LNCaP clone FGC (cell line): ENCODE data around the gene TMEM63B.

Source experiments
- DNase-seq: peaks from one replicate; pipeline ENCODE4 v3.0.0-alpha.2; 2011; ENCODE audit warnings: low read depth
- H3K4me3 ChIP-seq: 2 replicates; pipeline ENCODE4 v1.5.1; 2011; ENCODE audit warnings: mild to moderate bottlenecking, low read depth, low read length, control low read depth
- TF ChIP-seq, protein P1 (sequence below): IDR thresholded peaks from 2 replicates; pipeline ENCODE4 v1.5.1; 2012; ENCODE audit warnings: mild to moderate bottlenecking; ENCODE audit not compliant: control insufficient read depth, insufficient read depth; ENCODE audit errors: extremely low read depth

Gene TMEM63B

DNA sequence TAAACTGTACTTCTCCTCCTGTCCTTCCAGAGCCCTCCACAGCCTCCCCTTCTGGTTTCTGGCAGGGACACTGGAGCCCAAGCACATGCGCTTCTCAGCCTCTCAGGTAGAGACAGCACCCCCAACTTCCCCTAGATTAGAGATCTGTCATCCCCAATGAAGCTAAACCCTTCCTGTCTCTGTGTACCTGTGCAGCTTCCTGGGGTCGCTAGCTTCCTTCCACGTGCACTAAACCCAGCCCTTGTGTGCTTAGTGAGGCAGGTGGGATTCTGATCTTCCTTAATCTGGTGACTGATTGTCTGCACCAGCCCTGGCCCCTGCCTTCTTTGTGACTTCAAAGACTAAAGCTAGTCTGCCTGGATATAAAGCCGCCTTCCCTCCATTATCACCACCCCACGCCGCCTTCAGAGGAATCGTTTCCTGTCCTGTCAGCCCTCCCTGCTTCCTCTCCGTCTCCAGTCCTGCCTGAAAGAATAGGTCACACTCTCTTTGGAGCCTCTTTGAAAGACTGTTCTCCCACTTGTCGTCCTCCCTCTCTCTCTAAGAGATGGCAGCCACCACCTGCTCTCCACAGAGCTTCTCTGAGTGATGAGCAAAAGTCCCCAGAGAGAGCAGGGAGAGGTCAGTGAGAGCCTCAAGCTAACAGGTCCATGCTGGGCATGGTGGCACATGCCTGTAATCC, 58.7 kb downstream of the TMEM63B start:
- no peak overlapping the region for H3K4me3 ChIP-seq
- DNase-seq = no peak
- TF ChIP-seq, protein P1, sequence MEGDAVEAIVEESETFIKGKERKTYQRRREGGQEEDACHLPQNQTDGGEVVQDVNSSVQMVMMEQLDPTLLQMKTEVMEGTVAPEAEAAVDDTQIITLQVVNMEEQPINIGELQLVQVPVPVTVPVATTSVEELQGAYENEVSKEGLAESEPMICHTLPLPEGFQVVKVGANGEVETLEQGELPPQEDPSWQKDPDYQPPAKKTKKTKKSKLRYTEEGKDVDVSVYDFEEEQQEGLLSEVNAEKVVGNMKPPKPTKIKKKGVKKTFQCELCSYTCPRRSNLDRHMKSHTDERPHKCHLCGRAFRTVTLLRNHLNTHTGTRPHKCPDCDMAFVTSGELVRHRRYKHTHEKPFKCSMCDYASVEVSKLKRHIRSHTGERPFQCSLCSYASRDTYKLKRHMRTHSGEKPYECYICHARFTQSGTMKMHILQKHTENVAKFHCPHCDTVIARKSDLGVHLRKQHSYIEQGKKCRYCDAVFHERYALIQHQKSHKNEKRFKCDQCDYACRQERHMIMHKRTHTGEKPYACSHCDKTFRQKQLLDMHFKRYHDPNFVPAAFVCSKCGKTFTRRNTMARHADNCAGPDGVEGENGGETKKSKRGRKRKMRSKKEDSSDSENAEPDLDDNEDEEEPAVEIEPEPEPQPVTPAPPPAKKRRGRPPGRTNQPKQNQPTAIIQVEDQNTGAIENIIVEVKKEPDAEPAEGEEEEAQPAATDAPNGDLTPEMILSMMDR = no peak

DNA sequence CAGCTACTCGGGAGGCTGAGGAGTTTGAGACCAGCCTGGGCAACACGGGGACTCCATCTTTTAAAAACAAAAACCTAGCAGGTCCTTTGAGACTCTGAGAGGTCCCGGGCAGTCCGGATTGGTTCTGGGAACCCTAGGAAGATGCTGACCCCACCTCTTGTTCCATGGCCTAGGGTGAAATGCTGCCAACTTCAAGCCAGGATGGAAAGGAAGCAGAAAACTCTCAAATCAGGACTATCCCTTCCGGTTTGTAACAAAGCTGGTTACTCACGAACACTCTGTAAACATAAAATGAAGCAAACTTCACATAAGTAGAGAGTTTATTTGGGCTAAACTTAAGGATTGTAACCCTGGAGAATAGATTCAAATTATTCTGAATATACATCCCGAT, 59.3 kb downstream of the TMEM63B start:
- DNase-seq = no peak
- no peak overlapping the region for H3K4me3 ChIP-seq
- TF ChIP-seq, protein P1 = no peak

DNA sequence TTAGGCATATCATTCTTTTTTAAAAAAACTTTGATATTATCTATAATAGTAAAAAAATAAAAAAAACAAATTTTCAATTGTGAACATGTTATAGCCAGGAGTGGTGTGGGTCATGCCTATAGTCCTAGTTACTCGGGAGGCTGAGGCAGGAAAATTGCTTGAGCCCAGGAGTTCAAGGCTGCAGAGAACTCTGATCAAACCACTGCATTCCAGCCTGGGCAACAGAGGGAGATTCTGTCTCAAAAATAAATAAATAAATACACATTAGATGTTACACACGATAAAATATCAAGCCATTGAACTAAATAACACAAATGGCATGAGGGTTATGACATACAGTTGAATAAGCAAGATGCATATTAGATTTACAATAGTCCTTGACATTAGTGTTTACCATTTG, 61.5 kb downstream of the TMEM63B start:
- no peak overlapping the region for H3K4me3 ChIP-seq
- no peak for DNase-seq
- TF ChIP-seq, protein P1 = no peak

DNA sequence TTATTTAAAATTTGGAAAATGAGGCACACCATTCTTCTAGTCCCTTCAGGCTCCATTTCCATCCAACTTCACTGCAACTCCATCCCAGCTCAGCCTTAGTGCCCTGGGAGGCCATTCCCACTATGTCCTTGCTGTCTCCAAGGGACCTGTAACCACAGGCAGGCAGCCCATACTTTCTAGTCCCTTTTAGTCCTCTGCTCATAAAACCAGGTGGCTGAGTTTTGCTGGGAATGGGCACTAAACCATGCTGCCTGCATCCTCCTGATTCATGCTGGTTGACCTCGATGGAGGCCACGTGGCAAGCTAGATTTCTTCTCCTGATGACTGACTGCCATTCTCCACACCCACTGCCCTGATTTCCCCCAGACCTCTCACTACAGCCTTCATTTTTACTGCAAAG, 61.9 kb downstream of the TMEM63B start:
- no peak for DNase-seq
- H3K4me3 ChIP-seq = no peak overlapping the region
- TF ChIP-seq, protein P1 = no peak

DNA sequence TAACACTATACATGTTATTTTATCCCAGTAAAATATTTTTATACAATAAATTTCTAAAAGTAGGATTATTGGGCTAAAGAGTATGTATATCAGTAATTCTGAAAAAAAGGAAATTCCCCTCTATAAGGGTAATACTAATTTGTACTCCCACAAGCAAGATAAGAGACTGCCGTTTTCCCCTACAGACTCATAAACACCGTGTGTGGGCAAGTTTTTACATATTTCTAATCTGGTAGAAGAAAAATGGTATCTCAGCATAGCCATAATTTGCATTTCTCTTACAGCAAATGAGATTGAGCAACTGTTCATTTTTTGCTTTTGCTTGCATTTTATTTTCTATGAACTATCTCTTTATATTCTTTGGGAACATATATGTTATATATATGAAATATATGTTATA, 63.4 kb downstream of the TMEM63B start:
- H3K4me3 ChIP-seq = no peak overlapping the region
- TF ChIP-seq, protein P1 = no peak
- no peak for DNase-seq

DNA sequence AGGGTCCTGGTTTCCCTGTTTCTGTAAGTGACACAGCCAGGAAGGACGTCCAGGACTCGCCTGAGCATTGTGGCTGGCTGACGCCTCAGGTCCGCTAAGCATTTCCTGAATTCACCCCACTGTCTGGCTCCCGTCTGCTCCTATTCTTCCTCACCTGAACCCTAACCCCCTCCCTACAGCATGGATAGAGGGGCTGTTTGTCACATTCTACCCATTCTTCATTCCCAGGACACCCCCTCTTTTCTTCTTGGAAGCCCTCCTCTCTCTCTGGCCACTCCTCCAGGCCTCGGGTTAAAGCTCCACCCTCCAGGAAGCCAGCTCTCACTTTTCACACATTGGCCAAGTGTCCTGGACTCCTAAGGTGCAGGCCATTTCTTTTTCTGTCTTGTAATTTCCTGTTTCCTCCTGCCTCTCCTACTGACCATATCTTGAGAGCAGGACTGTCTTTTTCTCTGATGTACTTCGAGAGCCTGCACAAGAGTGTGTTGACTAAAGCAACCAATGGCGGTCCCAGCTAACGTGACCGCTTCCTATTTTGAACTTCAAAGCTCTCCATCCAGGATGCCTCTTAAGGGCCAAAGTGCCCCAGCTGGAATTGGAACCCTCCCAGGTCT, 65.2 kb downstream of the TMEM63B start:
- no peak for DNase-seq
- H3K4me3 ChIP-seq = no peak overlapping the region
- TF ChIP-seq, protein P1 = no peak
